Lower leg skin (tissue), 4 donors: ENCODE data around the gene CREB5. TPM values are rescaled to one million over a fixed set of nuclear protein-coding genes. Genes with fewer than 3 reads are reported as not detected.
"Not testable (repeated sequence)": the region's sequence is repeated elsewhere in the genome, so short reads cannot be mapped to it uniquely, and the experiment has no call there.

Source experiments
- DNase-seq, 2 donors: peaks; one replicate each; pipeline ENCODE4 v3.0.0-alpha.2; 2019; ENCODE audit warnings: low spot score in 2 of 2
- H3K4me3 ChIP-seq: fragments of 200-600 bp; sonication (generic); 2 replicates; pipeline ENCODE4 v1.5.1; 2017; ENCODE audit warnings: mild to moderate bottlenecking, low read depth; ENCODE audit not compliant: poor library complexity, severe bottlenecking
- CTCF ChIP-seq, 3 donors: fragments of 450-650 bp; IDR thresholded peaks; one replicate each; pipeline ENCODE4 v1.5.1; 2016; ENCODE audit warnings: antibody characterized with exemption in 3 of 3, mild to moderate bottlenecking in 3 of 3, moderate library complexity in 2 of 3
- POLR2A ChIP-seq, 2 donors: fragments of 450-650 bp; IDR thresholded peaks; one replicate each; pipeline ENCODE4 v1.6.1; 2016 to 2017; ENCODE audit warnings: antibody characterized with exemption in 2 of 2, mild to moderate bottlenecking in 1 of 2, moderate library complexity in 1 of 2
- WGBS, 2 donors: methylation state at CpG; one replicate each; pipeline ENCODE4 v1.1.5; 2018; 5-methylcytosine and 5-hydroxymethylcytosine counted together
- intact Hi-C: fragments of 100-400 bp; cut with DNase I; formaldehyde crosslinking; loops from one replicate; pipeline ENCODE4 v1.15.0; 2023; ENCODE audit warnings: low total_unique reads
- total RNA-seq, 4 donors: library from RNA; depleted of rRNA; stranded (reverse); fragments of >200 nt; gene quantifications; one replicate each; pipeline ENCODE4 v1.1.0, GENCODE V29; 2016

The CREB5 gene
- total RNA-seq, 4 donors from 2014 or later: 2.5 to 15.0 (median 5.4) TPM

- no peak overlapping the region for H3K4me3 ChIP-seq
- no peak for DNase-seq
- intact Hi-C loops: no loop called here
- WGBS, 2 donors: 62 to 74% methylated on average over 2 of the region's 2 CpGs
- no peak for TF ChIP-seq POLR2A (IDR thresholded peaks at IDR 0.05)
- TF ChIP-seq CTCF (IDR thresholded peaks at IDR 0.05): no peak
These were observed 185.0 kb downstream of the CREB5 start for GRCh38 chr7:28597284-28597683.

GRCh38 chr7:28598037-28598436, 185.7 kb downstream of the CREB5 start:
- intact Hi-C loops, DNase-seq, H3K4me3 ChIP-seq: not testable (repeated sequence)
- 88 to 89% methylated on average over 5 of the region's 5 CpGs for WGBS, 2 donors

- DNase-seq: no peak
- intact Hi-C loops: no loop called here
- WGBS, 2 donors: 95 to 97% methylated on average over 3 of the region's 3 CpGs
These were observed 186.3 kb downstream of the CREB5 start for GRCh38 chr7:28598586-28598985.

GRCh38 chr7:28599411-28599810, 187.1 kb downstream of the CREB5 start:
- 88 to 92% methylated on average over 5 of the region's 5 CpGs for WGBS, 2 donors
- intact Hi-C loops: no loop called here
- TF ChIP-seq POLR2A (IDR thresholded peaks at IDR 0.05): no peak
- TF ChIP-seq CTCF (IDR thresholded peaks at IDR 0.05): no peak
- H3K4me3 ChIP-seq: no peak overlapping the region
- no peak for DNase-seq

More at GRCh38 chr7:28598586-28598985, 186.3 kb downstream of the CREB5 start:
- no peak overlapping the region for H3K4me3 ChIP-seq
- TF ChIP-seq CTCF (IDR thresholded peaks at IDR 0.05): no peak
- no peak for TF ChIP-seq POLR2A (IDR thresholded peaks at IDR 0.05)

- no peak for TF ChIP-seq POLR2A (IDR thresholded peaks at IDR 0.05)
- TF ChIP-seq CTCF (IDR thresholded peaks at IDR 0.05): no peak
- no peak for DNase-seq
- WGBS, 2 donors: 91 to 99% methylated on average over 3 of the region's 3 CpGs
- H3K4me3 ChIP-seq: no peak overlapping the region
- intact Hi-C loops: no loop called here
These were observed 190.0 kb downstream of the CREB5 start for GRCh38 chr7:28602282-28602681.

- no peak for TF ChIP-seq CTCF (IDR thresholded peaks at IDR 0.05)
- no peak for TF ChIP-seq POLR2A (IDR thresholded peaks at IDR 0.05)
- DNase-seq: no peak
- intact Hi-C loops: no loop called here
- 74 to 76% methylated on average over 7 of the region's 7 CpGs for WGBS, 2 donors
- H3K4me3 ChIP-seq: no peak overlapping the region
These were observed 193.2 kb downstream of the CREB5 start for GRCh38 chr7:28605427-28606085.
